PC-9 (cell line): ENCODE data around the gene STK17A. TPM values are rescaled to one million over a fixed set of nuclear protein-coding genes. Genes with fewer than 3 reads are reported as not detected.

ENCODE experiments used
- BruUV-seq: library from RNA; stranded (reverse); fragments of 400-500 nt; replicated peaks from 2 replicates; lab custom pipeline; 2021; lab: Mats Ljungman, UMichigan
- CTCF ChIA-PET: fragments of 300-600 bp; sonication (Branson Sonifier 250); formaldehyde crosslinking; loops from one replicate; lab custom pipeline; 2022; ENCODE audit warnings: antibody characterized with exemption; lab: Charles Lee
- POLR2A ChIA-PET: fragments of 300-600 bp; sonication (Branson Sonifier 250); formaldehyde crosslinking; loops from one replicate; lab custom pipeline; 2022; ENCODE audit warnings: antibody characterized with exemption; ENCODE audit not compliant: unreplicated experiment; lab: Charles Lee
- DNase-seq, 2 experiments: peaks; one replicate each; pipeline versions ENCODE4 v3.0.0 to v3.0.0-alpha.2; 2015 to 2022; ENCODE audit warnings: mixed read lengths in 1 of 2
- H2AFZ ChIP-seq: fragments of 200-600 bp; sonication (generic); 2 replicates; pipeline ENCODE4 v1.8.1; 2017; ENCODE audit warnings: antibody characterized with exemption
- H3F3A ChIP-seq: fragments of 200-600 bp; sonication (generic); 2 replicates; pipeline ENCODE4 v1.8.1; 2017; ENCODE audit warnings: antibody characterized with exemption, mild to moderate bottlenecking, low read depth; ENCODE audit not compliant: insufficient read depth
- H3K27ac ChIP-seq: fragments of 200-600 bp; sonication (generic); 2 replicates; pipeline ENCODE4 v1.6.1; 2016; ENCODE audit warnings: mixed run types
- H3K27me3 ChIP-seq: fragments of 200-600 bp; sonication (generic); 2 replicates; pipeline ENCODE4 v1.6.1; 2016; ENCODE audit warnings: low read depth, mixed run types; ENCODE audit not compliant: insufficient read depth
- H3K36me3 ChIP-seq: fragments of 200-600 bp; sonication (generic); 2 replicates; pipeline ENCODE4 v1.6.1; 2016; ENCODE audit warnings: low read depth, mixed run types
- H3K4me1 ChIP-seq: fragments of 200-600 bp; sonication (generic); replicated peaks from 2 replicates; pipeline ENCODE4 v1.6.1; 2016; ENCODE audit warnings: mixed run types; ENCODE audit not compliant: insufficient read depth
- H3K4me2 ChIP-seq: fragments of 200-600 bp; sonication (generic); 2 replicates; pipeline ENCODE4 v1.6.1; 2017; ENCODE audit warnings: mixed run types
- H3K4me3 ChIP-seq: fragments of 200-600 bp; sonication (generic); 2 replicates; pipeline ENCODE4 v1.6.1; 2016; ENCODE audit warnings: mixed run types
- H3K79me2 ChIP-seq: fragments of 200-600 bp; sonication (generic); 2 replicates; pipeline ENCODE4 v1.6.1; 2017; ENCODE audit warnings: low read depth, mixed run types
- H3K9me2 ChIP-seq: fragments of 200-600 bp; sonication (generic); 2 replicates; pipeline ENCODE4 v1.8.1; 2017; ENCODE audit warnings: mild to moderate bottlenecking; ENCODE audit not compliant: insufficient read depth
- H3K9me3 ChIP-seq: fragments of 200-600 bp; sonication (generic); 2 replicates; pipeline ENCODE4 v1.8.1; 2016; ENCODE audit warnings: low read depth; ENCODE audit not compliant: insufficient read depth
- H4K20me1 ChIP-seq: fragments of 200-600 bp; sonication (generic); 2 replicates; pipeline ENCODE4 v1.8.1; 2017; ENCODE audit not compliant: insufficient read depth
- EZH2 ChIP-seq: fragments of 200-600 bp; sonication (generic); IDR thresholded peaks from 2 replicates; pipeline ENCODE4 v1.8.0; 2017; ENCODE audit warnings: antibody characterized with exemption, low read depth
- intact Hi-C: fragments of 100-400 bp; cut with micrococcal nuclease; formaldehyde crosslinking; loops from one replicate; pipeline ENCODE4 v1.10.0; 2022; ENCODE audit not compliant: unreplicated experiment
- total RNA-seq: library from RNA; stranded (reverse); gene quantifications from 2 replicates; pipeline ENCODE4 v1.2.3, GENCODE V29; 2021
- TF ChIP-seq, protein P1 (sequence below): fragments of 200-600 bp; sonication (generic); conservative IDR thresholded peaks from 2 replicates; pipeline ENCODE4 v1.6.1; 2017; ENCODE audit warnings: mixed run types, antibody characterized with exemption, mild to moderate bottlenecking, moderate library complexity

The STK17A gene
- total RNA-seq, 1 experiment from 2014 or later = 18.8 TPM

DNA sequence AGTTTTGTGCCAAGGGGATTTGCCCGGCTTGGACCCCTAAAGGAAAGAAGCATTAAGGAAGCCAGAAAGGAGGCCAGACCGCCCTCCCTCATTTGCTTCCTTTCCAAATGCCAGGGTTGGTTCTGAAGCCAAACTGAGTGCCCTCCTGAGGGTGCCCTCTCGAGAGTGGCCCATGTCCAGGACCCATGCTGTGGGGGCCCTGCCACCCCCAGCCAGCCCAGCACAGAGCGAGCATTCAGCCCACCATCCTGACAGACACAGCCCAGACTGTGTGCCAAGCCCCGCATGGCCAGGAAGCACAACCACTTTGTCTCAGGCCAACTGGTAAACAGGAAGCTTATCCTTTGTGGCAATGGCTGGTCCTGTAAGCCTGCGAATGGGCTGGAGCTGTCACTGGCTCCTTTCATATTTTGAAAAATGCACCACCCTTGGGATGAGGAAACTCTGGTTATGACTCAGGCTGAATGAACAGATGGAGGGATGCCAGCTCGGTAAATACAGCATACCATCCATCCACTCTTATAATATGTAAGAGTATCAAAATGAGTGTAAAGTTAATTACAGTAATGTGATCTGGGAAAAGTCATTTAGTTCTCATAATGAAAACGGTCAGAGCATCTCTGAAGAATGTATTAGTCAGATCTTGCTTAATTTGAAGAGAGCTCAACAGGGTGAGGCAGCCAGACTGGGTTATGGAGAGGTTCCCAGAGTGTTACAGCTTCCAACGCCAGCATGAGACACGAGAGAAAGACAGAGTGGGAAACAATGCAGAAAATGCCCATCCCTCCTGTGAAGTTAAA is 65.0 kb downstream of the STK17A start:
- ChIA-PET POLR2A (interaction anchor here (0.5 to 1.3 kb wide), 7 partner anchors 65 to 759 kb away, joined by 3 to 10 read pairs (median 5); partner anchors contain the start of genes MRPS24 and STK17A), CTCF (interaction anchor here (0.6 to 1.3 kb wide), 4 partner anchors 52 to 287 kb away, joined by 3 to 18 read pairs (median 6); partner anchors contain the start of gene STK17A)
- Histone ChIP-seq H3K79me2 (peaks cover 62% of the 10 kb centered on the region), H3K27ac (peak overlapping the region; percentile 98), H3K4me3 (peak overlapping the region; percentile 28; the same call in 1 of the 2 replicates), H3K9me2 (no peaks in the 10 kb centered on the region), H3F3A (peaks cover 57% of the 10 kb centered on the region), H3K4me1 (peaks cover 73% of the 10 kb centered on the region), H3K9me3 (no peaks in the 10 kb centered on the region), H4K20me1 (no peaks in the 10 kb centered on the region), H3K4me2 (peak overlapping the region; percentile 67), H3K36me3 (peaks cover 48% of the 10 kb centered on the region), H3K27me3 (no peaks in the 10 kb centered on the region), H2AFZ (no peak overlapping the region)
- peak; percentile 82 to 100 for DNase-seq
- intact Hi-C loops = loop anchor here (1.0 to 5.0 kb wide), 4 partner anchors 26 to 189 kb away; no protein-coding TSS in a partner anchor
- TSS peak; percentile 49 for BruUV-seq
- TF ChIP-seq, protein P1, sequence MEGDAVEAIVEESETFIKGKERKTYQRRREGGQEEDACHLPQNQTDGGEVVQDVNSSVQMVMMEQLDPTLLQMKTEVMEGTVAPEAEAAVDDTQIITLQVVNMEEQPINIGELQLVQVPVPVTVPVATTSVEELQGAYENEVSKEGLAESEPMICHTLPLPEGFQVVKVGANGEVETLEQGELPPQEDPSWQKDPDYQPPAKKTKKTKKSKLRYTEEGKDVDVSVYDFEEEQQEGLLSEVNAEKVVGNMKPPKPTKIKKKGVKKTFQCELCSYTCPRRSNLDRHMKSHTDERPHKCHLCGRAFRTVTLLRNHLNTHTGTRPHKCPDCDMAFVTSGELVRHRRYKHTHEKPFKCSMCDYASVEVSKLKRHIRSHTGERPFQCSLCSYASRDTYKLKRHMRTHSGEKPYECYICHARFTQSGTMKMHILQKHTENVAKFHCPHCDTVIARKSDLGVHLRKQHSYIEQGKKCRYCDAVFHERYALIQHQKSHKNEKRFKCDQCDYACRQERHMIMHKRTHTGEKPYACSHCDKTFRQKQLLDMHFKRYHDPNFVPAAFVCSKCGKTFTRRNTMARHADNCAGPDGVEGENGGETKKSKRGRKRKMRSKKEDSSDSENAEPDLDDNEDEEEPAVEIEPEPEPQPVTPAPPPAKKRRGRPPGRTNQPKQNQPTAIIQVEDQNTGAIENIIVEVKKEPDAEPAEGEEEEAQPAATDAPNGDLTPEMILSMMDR = no peak
- TF ChIP-seq EZH2 = no peak

DNA sequence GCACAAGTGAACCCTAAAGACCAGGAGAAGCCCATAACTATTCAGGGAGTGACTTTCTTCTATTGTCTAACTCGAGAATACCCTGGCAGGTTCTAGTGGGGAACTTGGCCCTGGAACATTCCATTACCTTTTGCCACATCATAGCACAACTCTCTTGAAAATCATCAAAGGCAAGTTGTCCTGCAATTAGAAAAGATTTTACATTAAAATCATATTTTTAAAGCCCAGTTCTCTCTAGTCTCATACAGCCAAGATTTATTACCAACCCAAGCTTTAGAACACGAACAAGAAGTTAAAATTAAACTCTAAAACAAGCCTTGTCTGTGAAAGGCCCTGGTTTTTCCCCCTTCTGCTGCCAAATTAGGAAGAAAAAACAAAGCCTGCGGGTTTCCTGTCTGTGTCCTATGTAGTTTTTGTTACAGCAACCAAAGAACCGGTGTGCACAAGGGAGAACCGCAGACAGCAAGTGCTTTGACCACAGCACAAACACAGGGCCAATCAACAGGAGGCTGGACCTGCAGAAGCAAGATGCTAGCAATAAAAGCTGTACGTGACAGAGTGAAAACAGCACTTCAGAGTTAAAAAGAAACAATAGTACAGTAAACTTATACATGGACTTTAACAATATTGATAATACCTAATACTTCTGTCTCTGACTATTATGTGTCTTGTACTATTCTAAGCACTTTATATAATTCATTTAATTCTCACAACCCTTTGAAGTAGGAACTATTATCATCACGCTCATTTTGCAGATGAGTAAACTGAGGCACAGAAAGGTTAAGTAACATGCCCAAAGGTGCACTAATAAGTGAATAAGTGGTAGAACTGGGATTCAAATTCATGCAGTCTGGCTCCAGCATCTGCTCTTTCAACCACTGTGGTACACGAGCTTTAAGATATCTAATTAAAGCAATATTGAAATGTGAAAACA is 65.8 kb downstream of the STK17A start:
- H3K4me1 ChIP-seq = peaks cover 73% of the 10 kb centered on the region
- peaks cover 61% of the 10 kb centered on the region for H3F3A ChIP-seq
- no peaks in the 10 kb centered on the region for H3K9me3 ChIP-seq
- CTCF ChIA-PET = interaction anchor here (0.6 to 1.3 kb wide), 5 partner anchors 51 to 286 kb away, joined by 3 to 18 read pairs (median 9); partner anchors contain the start of gene STK17A
- peak overlapping the region; percentile 98 for H3K27ac ChIP-seq
- peak in 1 of 2 experiments; percentile 60 for DNase-seq
- H3K36me3 ChIP-seq = peaks cover 46% of the 10 kb centered on the region
- H3K79me2 ChIP-seq = peaks cover 62% of the 10 kb centered on the region
- H4K20me1 ChIP-seq = no peaks in the 10 kb centered on the region
- no peaks in the 10 kb centered on the region for H3K27me3 ChIP-seq
- intact Hi-C loops = loop anchor here (1.0 to 5.0 kb wide), 4 partner anchors 26 to 189 kb away; no protein-coding TSS in a partner anchor
- H3K9me2 ChIP-seq = no peaks in the 10 kb centered on the region
- TSS peak; percentile 81 for BruUV-seq
- H3K4me2 ChIP-seq = peak overlapping the region; percentile 67
- POLR2A ChIA-PET = interaction anchor here (0.5 to 1.3 kb wide), 6 partner anchors 66 to 760 kb away, joined by 3 to 10 read pairs (median 4); partner anchors contain the start of genes MRPS24 and STK17A
- no peak overlapping the region for H2AFZ ChIP-seq
- TF ChIP-seq, protein P1 = 0 out of 2 replicates have a peak, but pooled peaks have one; percentile 16
- TF ChIP-seq EZH2 = no peak
- H3K4me3 ChIP-seq = peak overlapping the region; percentile 28; the same call in 1 of the 2 replicates
